ENCODE data around the gene KLHL1. TPM values are rescaled to one million over a fixed set of nuclear protein-coding genes. Genes with fewer than 3 reads are reported as not detected.

Gene KLHL1
- polyA plus RNA-seq, 1 donor from 2014 or later, result 15.5 TPM

DNA sequence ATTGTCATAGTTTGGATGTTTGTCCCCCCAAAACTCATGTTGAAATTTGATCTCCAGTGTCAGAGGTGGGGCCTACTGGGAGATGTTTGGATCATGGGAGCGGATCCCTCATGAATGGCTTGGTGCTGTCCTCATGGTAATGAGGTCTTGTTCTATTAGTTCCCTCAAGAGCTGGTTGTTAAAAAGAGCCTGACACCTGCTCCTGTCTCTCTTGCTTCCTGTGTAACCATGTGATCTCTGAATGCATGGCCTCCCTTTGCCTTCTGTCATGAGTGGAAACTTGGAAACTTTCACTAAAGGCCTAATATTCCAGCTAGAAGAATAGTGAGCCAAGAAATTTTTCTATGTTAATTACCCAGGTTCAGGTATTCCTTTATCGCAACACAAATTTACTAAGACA, 312.0 kb downstream of the KLHL1 start:
- no peak overlapping the region for H3K9ac ChIP-seq (ENCODE audit: low read length)
- H3K27ac ChIP-seq (ENCODE audit: low read length), result no peak overlapping the region
- H3K9me2 ChIP-seq (ENCODE audit: insufficient read depth, low read length), result no peaks in the 10 kb centered on the region
- no peaks in the 10 kb centered on the region for H3K9me3 ChIP-seq (ENCODE audit: low read length)
- H3K79me2 ChIP-seq (replicated peaks; ENCODE audit: insufficient read depth, low read length), result no peaks in the 10 kb centered on the region
- TF ChIP-seq SMC3 (conservative IDR thresholded peaks at IDR 0.05; ENCODE audit: poor library complexity) (no peak), MXI1 (conservative IDR thresholded peaks at IDR 0.05; ENCODE audit: poor library complexity, severe bottlenecking) (no peak), EP300 (conservative IDR thresholded peaks at IDR 0.05; ENCODE audit: poor library complexity, severe bottlenecking) (no peak), RAD21 (conservative IDR thresholded peaks at IDR 0.05) (no peak), EZH2 (IDR thresholded peaks at IDR 0.05; ENCODE audit: borderline replicate concordance, insufficient read depth, low read length, poor library complexity, severe bottlenecking) (no peak), TAF1 (IDR thresholded peaks at IDR 0.05; ENCODE audit: low read depth) (no peak)
- TF ChIP-seq, protein P1, sequence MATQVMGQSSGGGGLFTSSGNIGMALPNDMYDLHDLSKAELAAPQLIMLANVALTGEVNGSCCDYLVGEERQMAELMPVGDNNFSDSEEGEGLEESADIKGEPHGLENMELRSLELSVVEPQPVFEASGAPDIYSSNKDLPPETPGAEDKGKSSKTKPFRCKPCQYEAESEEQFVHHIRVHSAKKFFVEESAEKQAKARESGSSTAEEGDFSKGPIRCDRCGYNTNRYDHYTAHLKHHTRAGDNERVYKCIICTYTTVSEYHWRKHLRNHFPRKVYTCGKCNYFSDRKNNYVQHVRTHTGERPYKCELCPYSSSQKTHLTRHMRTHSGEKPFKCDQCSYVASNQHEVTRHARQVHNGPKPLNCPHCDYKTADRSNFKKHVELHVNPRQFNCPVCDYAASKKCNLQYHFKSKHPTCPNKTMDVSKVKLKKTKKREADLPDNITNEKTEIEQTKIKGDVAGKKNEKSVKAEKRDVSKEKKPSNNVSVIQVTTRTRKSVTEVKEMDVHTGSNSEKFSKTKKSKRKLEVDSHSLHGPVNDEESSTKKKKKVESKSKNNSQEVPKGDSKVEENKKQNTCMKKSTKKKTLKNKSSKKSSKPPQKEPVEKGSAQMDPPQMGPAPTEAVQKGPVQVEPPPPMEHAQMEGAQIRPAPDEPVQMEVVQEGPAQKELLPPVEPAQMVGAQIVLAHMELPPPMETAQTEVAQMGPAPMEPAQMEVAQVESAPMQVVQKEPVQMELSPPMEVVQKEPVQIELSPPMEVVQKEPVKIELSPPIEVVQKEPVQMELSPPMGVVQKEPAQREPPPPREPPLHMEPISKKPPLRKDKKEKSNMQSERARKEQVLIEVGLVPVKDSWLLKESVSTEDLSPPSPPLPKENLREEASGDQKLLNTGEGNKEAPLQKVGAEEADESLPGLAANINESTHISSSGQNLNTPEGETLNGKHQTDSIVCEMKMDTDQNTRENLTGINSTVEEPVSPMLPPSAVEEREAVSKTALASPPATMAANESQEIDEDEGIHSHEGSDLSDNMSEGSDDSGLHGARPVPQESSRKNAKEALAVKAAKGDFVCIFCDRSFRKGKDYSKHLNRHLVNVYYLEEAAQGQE (IDR thresholded peaks at IDR 0.05; ENCODE audit: borderline replicate concordance), result no peak
- H4K20me1 ChIP-seq (ENCODE audit: insufficient read depth), result no peaks in the 10 kb centered on the region
- H3K4me2 ChIP-seq (ENCODE audit: low read length), result no peak overlapping the region
- no peaks in the 10 kb centered on the region for H3K36me3 ChIP-seq (ENCODE audit: insufficient read depth, low read length)
- no peaks in the 10 kb centered on the region for H3K27me3 ChIP-seq (ENCODE audit: insufficient read depth, low read depth, low read length)
- H3K4me3 ChIP-seq (ENCODE audit: low read length), result no peak overlapping the region
- H2AFZ ChIP-seq (ENCODE audit: low read depth, low read length), result no peak overlapping the region
- H3F3A ChIP-seq (ENCODE audit: insufficient read depth, low read length, poor library complexity, severe bottlenecking), result no peaks in the 10 kb centered on the region

DNA sequence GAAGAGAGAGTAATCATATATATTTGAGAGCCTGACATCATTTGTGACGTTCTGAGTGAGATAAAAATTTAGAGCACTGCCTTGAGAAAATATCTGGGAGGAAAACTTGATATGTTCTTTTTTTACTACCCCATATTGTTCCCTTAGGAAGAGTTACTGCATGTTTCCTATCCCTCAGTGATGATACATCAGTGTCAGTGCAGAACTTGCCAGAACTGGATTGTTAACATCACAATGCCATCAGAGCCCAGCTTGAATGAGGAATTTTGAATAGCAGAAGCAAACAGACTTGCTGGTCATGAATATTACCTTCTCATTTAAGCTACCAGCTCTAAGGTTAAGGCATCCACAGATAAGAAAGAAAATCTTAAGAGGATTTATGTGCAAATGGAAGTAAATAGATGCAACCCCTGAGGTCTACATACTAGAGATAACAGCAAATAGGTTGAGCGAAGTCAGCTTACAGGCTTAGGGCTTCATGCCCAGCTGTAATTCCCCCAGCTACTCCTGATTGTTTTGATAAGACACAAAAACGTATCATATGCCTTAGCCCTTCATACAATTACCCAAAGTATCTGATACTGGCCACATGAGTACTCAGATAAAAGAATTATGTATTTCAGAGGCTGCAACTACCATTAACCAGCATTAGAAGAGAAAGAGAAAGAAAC, 314.3 kb downstream of the KLHL1 start:
- H3F3A ChIP-seq (ENCODE audit: insufficient read depth, low read length, poor library complexity, severe bottlenecking), result no peaks in the 10 kb centered on the region
- H3K9me3 ChIP-seq (ENCODE audit: low read length), result no peaks in the 10 kb centered on the region
- H3K36me3 ChIP-seq (ENCODE audit: insufficient read depth, low read length), result no peaks in the 10 kb centered on the region
- TF ChIP-seq EZH2 (IDR thresholded peaks at IDR 0.05; ENCODE audit: borderline replicate concordance, insufficient read depth, low read length, poor library complexity, severe bottlenecking) (no peak), CTCF (IDR thresholded peaks at IDR 0.05; ENCODE audit: poor library complexity, severe bottlenecking) (no peak), SMC3 (conservative IDR thresholded peaks at IDR 0.05; ENCODE audit: poor library complexity) (no peak), MXI1 (conservative IDR thresholded peaks at IDR 0.05; ENCODE audit: poor library complexity, severe bottlenecking) (no peak), TAF1 (IDR thresholded peaks at IDR 0.05; ENCODE audit: low read depth) (no peak), RAD21 (conservative IDR thresholded peaks at IDR 0.05) (no peak), EP300 (conservative IDR thresholded peaks at IDR 0.05; ENCODE audit: poor library complexity, severe bottlenecking) (no peak), POLR2AphosphoS5 (IDR thresholded peaks at IDR 0.05) (no peak)
- TF ChIP-seq, protein P1 (IDR thresholded peaks at IDR 0.05; ENCODE audit: borderline replicate concordance), result no peak
- H4K20me1 ChIP-seq (ENCODE audit: insufficient read depth), result no peaks in the 10 kb centered on the region
- H2AFZ ChIP-seq (ENCODE audit: low read depth, low read length), result no peak overlapping the region
- H3K9me2 ChIP-seq (ENCODE audit: insufficient read depth, low read length), result no peaks in the 10 kb centered on the region
- H3K27me3 ChIP-seq (ENCODE audit: insufficient read depth, low read depth, low read length), result no peaks in the 10 kb centered on the region
- H3K4me2 ChIP-seq (ENCODE audit: low read length), result peak overlapping the region; percentile 10
- no peaks in the 10 kb centered on the region for H3K79me2 ChIP-seq (replicated peaks; ENCODE audit: insufficient read depth, low read length)
- H3K27ac ChIP-seq (ENCODE audit: low read length), result no peak overlapping the region
- no peak overlapping the region for H3K9ac ChIP-seq (ENCODE audit: low read length)
- no peak overlapping the region for H3K4me3 ChIP-seq (ENCODE audit: low read length)

Measured in neural cell (in vitro differentiated cells).